H1 (cell line): ENCODE results near the gene CA10. TPM values are rescaled to one million over a fixed set of nuclear protein-coding genes. Genes with fewer than 3 reads are reported as not detected.

ENCODE experiments used
- CTCF ChIA-PET: fragments of 300-600 bp; sonication (Branson Sonifier 250); formaldehyde crosslinking; loops from one replicate; lab custom pipeline; 2021; ENCODE audit not compliant: partially characterized antibody; lab: Charles Lee
- POLR2A ChIA-PET: fragments of 300-600 bp; sonication (Branson Sonifier 250); formaldehyde crosslinking; loops from one replicate; lab custom pipeline; 2021; ENCODE audit warnings: inconsistent platforms; ENCODE audit not compliant: partially characterized antibody; lab: Charles Lee
- DNase-seq, 2 experiments: peaks; one replicate each; pipeline versions ENCODE4 v3.0.0 to v3.0.0-alpha.2; 2010 to 2022; ENCODE audit warnings: low spot score in 2 of 2, low read depth in 1 of 2, mixed read lengths in 1 of 2
- FAIRE-seq: peaks from 2 replicates; lab custom pipeline; 2011; peaks lifted over from hg19 to GRCh38; lab: Jason Lieb, UNC
- H2AFZ ChIP-seq: 2 replicates; pipeline ENCODE4 v1.8.1; 2012; ENCODE audit warnings: low read length, inconsistent platforms
- H2AK5ac ChIP-seq: 2 replicates; pipeline ENCODE4 v1.6.1; 2013; ENCODE audit warnings: low read depth, low read length
- H2BK120ac ChIP-seq: replicated peaks from 2 replicates; pipeline ENCODE3; 2013; ENCODE audit warnings: low read depth, low read length, inconsistent platforms
- H2BK12ac ChIP-seq: 2 replicates; pipeline ENCODE4 v1.6.1; 2013; ENCODE audit warnings: low read depth, low read length
- H2BK15ac ChIP-seq: 2 replicates; pipeline ENCODE4 v1.6.1; 2013; ENCODE audit warnings: low read length
- H2BK20ac ChIP-seq: 2 replicates; pipeline ENCODE4 v1.6.1; 2013; ENCODE audit warnings: low read length
- H2BK5ac ChIP-seq: 2 replicates; pipeline ENCODE4 v1.6.1; 2013; ENCODE audit warnings: low read depth, low read length
- H3K14ac ChIP-seq: 2 replicates; pipeline ENCODE4 v1.6.1; 2013; ENCODE audit warnings: inconsistent platforms; ENCODE audit not compliant: insufficient read length
- H3K18ac ChIP-seq: 2 replicates; pipeline ENCODE4 v1.6.1; 2013; ENCODE audit warnings: low read length; ENCODE audit errors: extremely low read depth
- H3K23ac ChIP-seq: 2 replicates; pipeline ENCODE4 v1.6.1; 2013; ENCODE audit warnings: inconsistent platforms; ENCODE audit not compliant: insufficient read length
- H3K23me2 ChIP-seq: 2 replicates; pipeline ENCODE4 v1.6.1; 2013; ENCODE audit warnings: low read depth, low read length
- H3K27ac ChIP-seq: 2 replicates; pipeline ENCODE4 v1.6.1; 2011; ENCODE audit warnings: low read depth, low read length, inconsistent platforms
- H3K27me3 ChIP-seq, 4 experiments: replicated peaks in 1 of 4; 1 replicate in 1 of 4; 2 replicates in 3 of 4; pipeline versions ENCODE4 v1.6.1 to v1.8.1; 2011 to 2013; ENCODE audit warnings: low read length in 3 of 4, mild to moderate bottlenecking in 3 of 4, inconsistent platforms in 2 of 4, mixed read lengths in 2 of 4, moderate library complexity in 1 of 4; ENCODE audit not compliant: control insufficient read depth in 3 of 4, insufficient read depth in 3 of 4; ENCODE audit errors: extremely low read depth in 1 of 4
- H3K36me3 ChIP-seq, 4 experiments: 2 replicates each; pipeline versions ENCODE4 v1.6.1 to v1.8.1; 2011 to 2013; ENCODE audit warnings: mild to moderate bottlenecking in 4 of 4, low read length in 3 of 4, moderate library complexity in 2 of 4, control low read depth in 1 of 4, inconsistent platforms in 1 of 4; ENCODE audit not compliant: insufficient read depth in 4 of 4, control insufficient read depth in 2 of 4
- H3K4ac ChIP-seq: replicated peaks from 2 replicates; pipeline ENCODE3; 2013; ENCODE audit warnings: low read length, low read depth, mixed read lengths, inconsistent platforms; ENCODE audit not compliant: insufficient read length
- H3K4me1 ChIP-seq, 4 experiments: replicated peaks in 1 of 4; 1 replicate in 1 of 4; 2 replicates in 3 of 4; pipeline versions ENCODE4 v1.6.1 to v1.8.1; 2011 to 2013; ENCODE audit warnings: low read length in 3 of 4, inconsistent platforms in 2 of 4, mixed read lengths in 1 of 4; ENCODE audit not compliant: insufficient read depth in 4 of 4, control insufficient read depth in 3 of 4
- H3K4me2 ChIP-seq, 2 experiments: 2 replicates each; pipeline versions ENCODE4 v1.6.1 to v1.8.1; 2011 to 2013; ENCODE audit warnings: low read depth in 2 of 2, low read length in 2 of 2, control low read depth in 1 of 2, inconsistent platforms in 1 of 2, mild to moderate bottlenecking in 1 of 2; ENCODE audit not compliant: insufficient read depth in 1 of 2
- H3K4me3 ChIP-seq, 4 experiments: fragments of 200-600, 300-600 bp in 1 of 4; sonication (generic), shearing (Covaris generic), sonication (Bioruptor Twin) in 1 of 4; 2 replicates each; pipeline versions ENCODE4 v1.5.1 to v1.8.1; 2011 to 2016; ENCODE audit warnings: low read length in 4 of 4, low read depth in 3 of 4, control low read depth in 2 of 4, inconsistent platforms in 2 of 4, mild to moderate bottlenecking in 2 of 4, mixed read lengths in 1 of 4, moderate library complexity in 1 of 4; ENCODE audit not compliant: insufficient read depth in 2 of 4; ENCODE audit errors: extremely low read depth in 1 of 4
- H3K56ac ChIP-seq: replicated peaks from 2 replicates; pipeline ENCODE3; 2013; ENCODE audit warnings: low read depth, mild to moderate bottlenecking, mixed read lengths, low read length, inconsistent platforms; ENCODE audit not compliant: insufficient read length
- H3K79me1 ChIP-seq: 2 replicates; pipeline ENCODE4 v1.6.1; 2013; ENCODE audit warnings: low read depth, low read length, control low read depth
- H3K79me2 ChIP-seq, 2 experiments: 2 replicates each; pipeline versions ENCODE4 v1.6.1 to v1.8.1; 2012 to 2013; ENCODE audit warnings: low read length in 2 of 2, mild to moderate bottlenecking in 2 of 2, inconsistent platforms in 1 of 2; ENCODE audit not compliant: insufficient read depth in 2 of 2, control insufficient read depth in 1 of 2
- H3K9ac ChIP-seq, 4 experiments: replicated peaks in 1 of 4; 1 replicate in 1 of 4; 2 replicates in 3 of 4; pipeline versions ENCODE4 v1.6.1 to v1.8.1; 2011 to 2013; ENCODE audit warnings: low read depth in 3 of 4, low read length in 3 of 4, control low read depth in 2 of 4, mild to moderate bottlenecking in 2 of 4, moderate library complexity in 2 of 4, inconsistent platforms in 1 of 4; ENCODE audit errors: extremely low read depth in 1 of 4
- H3K9me3 ChIP-seq, 2 experiments: 2 replicates each; pipeline versions ENCODE4 v1.6.1 to v1.8.1; 2012 to 2013; ENCODE audit warnings: mild to moderate bottlenecking in 2 of 2, moderate library complexity in 2 of 2, control low read depth in 1 of 2, inconsistent platforms in 1 of 2, low read depth in 1 of 2, low read length in 1 of 2, mixed read lengths in 1 of 2; ENCODE audit not compliant: insufficient read depth in 2 of 2
- H4K20me1 ChIP-seq, 2 experiments: replicated peaks in 1 of 2; 2 replicates each; pipeline versions ENCODE3 to v1.8.1; 2011 to 2013; ENCODE audit warnings: inconsistent platforms in 2 of 2, low read length in 2 of 2, mild to moderate bottlenecking in 1 of 2; ENCODE audit not compliant: insufficient read depth in 2 of 2, control insufficient read depth in 1 of 2
- H4K5ac ChIP-seq: 2 replicates; pipeline ENCODE4 v1.6.1; 2013; ENCODE audit warnings: low read length, low read depth, mixed read lengths, inconsistent platforms; ENCODE audit not compliant: insufficient read length
- H4K8ac ChIP-seq: 2 replicates; pipeline ENCODE4 v1.8.0; 2013; ENCODE audit warnings: mild to moderate bottlenecking, moderate library complexity, low read length, inconsistent platforms; ENCODE audit not compliant: insufficient read depth; ENCODE audit errors: extremely low read depth
- H4K91ac ChIP-seq: replicated peaks from 2 replicates; pipeline ENCODE3; 2013; ENCODE audit warnings: low read length, mixed read lengths, inconsistent platforms; ENCODE audit not compliant: insufficient read length
- ASH2L ChIP-seq: fragments of 200-600, 300-600 bp; sonication (generic); IDR thresholded peaks from one replicate; pipeline ENCODE4 v1.7.1; 2017; ENCODE audit warnings: low read length
- EP300 ChIP-seq, 2 experiments: IDR thresholded peaks; 1 replicate in 1 of 2; 2 replicates in 1 of 2; pipeline ENCODE4 v1.6.1; 2011 to 2012; ENCODE audit warnings: low read depth in 2 of 2, low read length in 2 of 2, mild to moderate bottlenecking in 2 of 2, borderline replicate concordance in 1 of 2, inconsistent platforms in 1 of 2, moderate library complexity in 1 of 2
- RNF2 ChIP-seq: fragments of 200-900, 300-1000 bp; sonication (generic); IDR thresholded peaks from 2 replicates; pipeline ENCODE4 v1.7.1; 2016; ENCODE audit warnings: borderline replicate concordance, low read depth, mild to moderate bottlenecking, antibody characterized with exemption, low read length; ENCODE audit not compliant: poor library complexity, severe bottlenecking; ENCODE audit errors: missing control alignments
- SP2 ChIP-seq: IDR thresholded peaks from 2 replicates; pipeline ENCODE4 v1.6.1; 2012; ENCODE audit warnings: mild to moderate bottlenecking, low read length, inconsistent platforms
- WGBS, 2 experiments: shearing (Covaris generic) in 1 of 2; methylation state at CpG; one replicate each; pipeline versions ENCODE4 v1.1.6 to v1.1.7; 2013 to 2015; ENCODE audit warnings: low lambda C conversion rate in 2 of 2, mixed read lengths in 2 of 2, inconsistent platforms in 1 of 2, low coverage in 1 of 2, missing lambda C conversion rate in 1 of 2; ENCODE audit not compliant: insufficient replicate concordance in 2 of 2, insufficient coverage in 1 of 2, insufficient read length in 1 of 2; ENCODE audit errors: extremely low coverage in 1 of 2, missing lambda C conversion rate in 1 of 2; 5-methylcytosine and 5-hydroxymethylcytosine counted together
- polyA plus RNA-seq, 7 experiments: library from polyadenylated mRNA; depleted of rRNA in 3 of 7; stranded (reverse) in 5 of 7; unstranded in 2 of 7; fragments of >200 nt in 5 of 7; fragments of 200-250 nt in 2 of 7; gene quantifications; 1 replicate in 5 of 7; 2 replicates in 1 of 7; 4 replicates in 1 of 7; pipeline versions ENCODE4 v1.2.1 to v1.2.3, GENCODE V29; 2011 to 2013; ENCODE audit warnings: missing spikeins in 2 of 7, mixed read lengths in 2 of 7
- total RNA-seq: library from RNA; stranded (reverse); fragmentation: NEBNext Ultra II Directional; extraction: Animal tissue kit (Norgen Biotek cat#: 25700); gene quantifications from 2 replicates; pipeline ENCODE4 v1.2.1, GENCODE V29; 2021

Gene CA10
- total and polyA plus RNA-seq, 2 of the 8 experiments (the other 6 are each of a cell fraction or from before 2014, with no cell fraction given), result 0.60 to 0.63 TPM

DNA sequence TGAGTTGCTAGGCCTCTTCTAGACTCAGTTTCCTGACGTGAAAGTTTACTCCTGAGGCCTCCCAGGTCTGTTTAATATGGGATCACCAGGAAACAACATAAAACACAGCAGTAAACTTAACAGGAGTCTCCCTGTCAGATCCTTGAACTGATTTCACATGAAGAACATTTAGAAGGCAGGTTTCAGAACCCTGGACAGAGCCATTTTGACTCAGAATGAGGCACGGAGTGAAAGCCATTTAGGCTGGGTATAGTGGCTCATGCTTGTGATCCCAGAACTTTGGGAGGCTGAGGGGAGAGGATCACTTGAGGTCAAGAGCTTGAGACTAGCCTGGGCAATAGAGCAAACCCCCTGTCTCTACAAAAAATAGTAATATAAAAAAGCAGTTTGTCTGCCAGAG lies 289.1 kb downstream of the CA10 start:
- H3K27me3 ChIP-seq, result no peaks in the 10 kb centered on the region; a peak in 1 of 7 replicates
- H4K91ac ChIP-seq, result no peak overlapping the region
- no peak overlapping the region for H4K5ac ChIP-seq
- H2AFZ ChIP-seq, result no peak overlapping the region
- H3K4me3 ChIP-seq, result no peak overlapping the region
- ChIA-PET CTCF (interaction anchor here (0.6 to 2.2 kb wide), 6 partner anchors 9 to 241 kb away, joined by 3 to 15 read pairs (median 3); no protein-coding TSS in a partner anchor), POLR2A (no interaction called here)
- H3K56ac ChIP-seq, result no peak overlapping the region
- no peak overlapping the region for H2AK5ac ChIP-seq
- H3K23ac ChIP-seq, result no peak overlapping the region
- peak; percentile 48 for FAIRE-seq
- no peak overlapping the region for H4K8ac ChIP-seq
- H3K4me2 ChIP-seq, result no peak overlapping the region
- no peaks in the 10 kb centered on the region for H3K9me3 ChIP-seq
- H3K36me3 ChIP-seq, result no peaks in the 10 kb centered on the region
- H3K27ac ChIP-seq, result no peak overlapping the region
- H3K79me1 ChIP-seq, result no peaks in the 10 kb centered on the region
- TF ChIP-seq RNF2 (no peak), SP2 (no peak), EP300 (IDR thresholded peaks at IDR 0.05; ENCODE audit: borderline replicate concordance in 1 of 2, low read depth in 2 of 2, low read length in 2 of 2) (no peak), ASH2L (no peak)
- no peak overlapping the region for H3K4ac ChIP-seq
- no peak overlapping the region for H2BK120ac ChIP-seq
- H2BK15ac ChIP-seq, result no peak overlapping the region
- DNase-seq, result peak in 1 of 2 experiments; percentile 61
- H3K79me2 ChIP-seq, result no peaks in the 10 kb centered on the region
- H3K4me1 ChIP-seq, result peaks cover 0 to 5% (median 1%) of the 10 kb centered on the region in 4 experiments; a peak in 2 of 7 replicates
- no peaks in the 10 kb centered on the region for H3K23me2 ChIP-seq
- H2BK20ac ChIP-seq, result no peak overlapping the region
- WGBS, 2 experiments, result 25% methylated on average over 2 of the region's 2 CpGs; no CpG with 5 or more reads in 1 of the 2 experiments
- no peaks in the 10 kb centered on the region for H4K20me1 ChIP-seq
- H3K18ac ChIP-seq, result no peak overlapping the region
- H3K9ac ChIP-seq, result no peak overlapping the region
- no peak overlapping the region for H3K14ac ChIP-seq
- H2BK5ac ChIP-seq, result no peak overlapping the region
- H2BK12ac ChIP-seq, result no peak overlapping the region
